Natural killer cell treated with Interleukin-12 subunit alpha and Interleukin-12 subunit beta and Interleukin-15 and Interleukin-18, amount 100 ng/mL, for 72 hours (primary cell): ENCODE results near the gene KMT2A. TPM values are rescaled to one million over a fixed set of nuclear protein-coding genes. Genes with fewer than 3 reads are reported as not detected.
"Not testable (repeated sequence)": the region's sequence is repeated elsewhere in the genome, so short reads cannot be mapped to it uniquely, and the experiment has no call there.

Experiments used
- ATAC-seq, 2 donors: fragments of 150-1000 bp; cut with Tn5 transposase in 1 of 2; sonication (Bioruptor Pico), chemical (Tn5 transposase) in 1 of 2; 2 replicates each; pipeline ENCODE4 v1.10.0; 2021
- DNase-seq: peaks from one replicate; pipeline ENCODE4 v3.0.0; 2022; ENCODE audit warnings: low spot score
- H3K27ac Mint-ChIP-seq, 2 donors: 1 replicate in 1 of 2; 2 replicates in 1 of 2; pipeline ENCODE4 v1.8.0; 2022; ENCODE audit warnings: mixed read lengths in 2 of 2, mild to moderate bottlenecking in 1 of 2, moderate library complexity in 1 of 2
- H3K27me3 Mint-ChIP-seq, 2 donors: 1 replicate in 1 of 2; 2 replicates in 1 of 2; pipeline ENCODE4 v1.8.0; 2022; ENCODE audit warnings: mixed read lengths in 2 of 2
- H3K36me3 Mint-ChIP-seq: one replicate; pipeline ENCODE4 v1.8.0; 2022; ENCODE audit warnings: mixed read lengths
- H3K4me1 Mint-ChIP-seq, 2 donors: 1 replicate in 1 of 2; 2 replicates in 1 of 2; pipeline ENCODE4 v1.8.0; 2022; ENCODE audit warnings: low read depth in 2 of 2, mixed read lengths in 2 of 2, mild to moderate bottlenecking in 1 of 2
- H3K4me3 Mint-ChIP-seq: one replicate; pipeline ENCODE4 v1.8.0; 2022; ENCODE audit warnings: mixed read lengths
- H3K9me3 Mint-ChIP-seq: 2 replicates; pipeline ENCODE4 v1.8.0; 2022; ENCODE audit warnings: mixed read lengths
- total RNA-seq, 2 donors: library from RNA; stranded (reverse); gene quantifications; one replicate each; pipeline ENCODE4 v1.2.3, GENCODE V29; 2022

The KMT2A gene
- total RNA-seq, 2 donors from 2014 or later = 145 to 202 TPM

- no peaks in the 10 kb centered on the region for H3K27me3 Mint-ChIP-seq
- no peak for ATAC-seq
- no peaks in the 10 kb centered on the region for H3K36me3 Mint-ChIP-seq
- no peak overlapping the region for H3K4me3 Mint-ChIP-seq
- H3K27ac Mint-ChIP-seq = no peak overlapping the region
- no peak for DNase-seq
- H3K9me3 Mint-ChIP-seq = no peaks in the 10 kb centered on the region
- H3K4me1 Mint-ChIP-seq = no peaks in the 10 kb centered on the region
These were observed 107.8 kb downstream of the KMT2A start for GRCh38 chr11:118544010-118544646.

DNA sequence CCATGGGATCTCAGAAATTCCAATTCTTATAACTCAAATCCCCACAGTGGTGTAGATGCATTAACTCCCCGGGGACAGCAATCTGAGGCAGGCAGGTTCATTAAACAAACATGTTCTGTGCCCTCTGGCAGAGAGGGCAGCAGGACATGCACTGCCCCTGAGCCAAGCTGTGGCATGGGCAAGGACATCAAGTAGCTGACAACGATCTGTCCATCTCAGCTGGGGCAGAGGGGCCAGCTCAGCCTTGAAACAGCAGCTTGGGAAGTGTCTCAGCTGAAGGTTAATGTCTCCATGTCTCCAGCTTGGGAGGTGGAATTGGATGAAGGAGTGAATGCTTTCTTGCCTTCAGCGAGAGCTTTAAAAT is 108.3 kb downstream of the KMT2A start:
- H3K36me3 Mint-ChIP-seq = no peaks in the 10 kb centered on the region
- no peaks in the 10 kb centered on the region for H3K9me3 Mint-ChIP-seq
- H3K4me3 Mint-ChIP-seq = no peak overlapping the region
- no peaks in the 10 kb centered on the region for H3K27me3 Mint-ChIP-seq
- H3K27ac Mint-ChIP-seq = no peak overlapping the region
- no peaks in the 10 kb centered on the region for H3K4me1 Mint-ChIP-seq
- DNase-seq = no peak
- no peak for ATAC-seq

DNA sequence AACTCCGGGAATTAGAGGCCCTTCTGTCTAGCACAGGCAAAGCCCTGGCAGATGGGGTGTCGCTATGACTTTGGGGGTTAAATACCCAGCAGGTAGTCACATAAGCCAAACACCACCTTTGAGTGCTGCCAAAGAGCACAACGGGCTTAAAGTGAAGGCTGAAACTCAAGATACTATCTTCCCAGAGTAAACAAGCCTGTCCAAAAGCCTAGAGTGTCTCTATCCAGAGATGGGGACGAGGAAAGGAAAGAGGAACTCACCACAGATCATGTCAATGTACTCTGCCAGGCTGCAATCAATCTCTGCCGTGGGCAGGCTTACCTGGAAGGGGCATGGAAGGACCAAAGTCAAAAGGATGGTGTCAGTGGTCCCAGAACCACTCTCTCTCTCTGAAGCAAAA is 109.2 kb downstream of the KMT2A start:
- no peaks in the 10 kb centered on the region for H3K36me3 Mint-ChIP-seq

GRCh38 chr11:118547132-118547531 is 110.8 kb downstream of the KMT2A start:
- DNase-seq (no peak), ATAC-seq (no peak)
- Mint-ChIP-seq H3K4me3 (no peak overlapping the region), H3K27ac (no peak overlapping the region), H3K4me1 (no peaks in the 10 kb centered on the region), H3K27me3 (no peaks in the 10 kb centered on the region), H3K9me3 (no peaks in the 10 kb centered on the region), H3K36me3 (peaks cover 4% of the 10 kb centered on the region)

More for the DNA sequence above, 109.2 kb downstream of the KMT2A start:
- no peak for ATAC-seq
- DNase-seq = no peak
- Mint-ChIP-seq H3K27ac (no peak overlapping the region), H3K4me3 (no peak overlapping the region), H3K27me3 (no peaks in the 10 kb centered on the region), H3K9me3 (no peaks in the 10 kb centered on the region), H3K4me1 (no peaks in the 10 kb centered on the region)

DNA sequence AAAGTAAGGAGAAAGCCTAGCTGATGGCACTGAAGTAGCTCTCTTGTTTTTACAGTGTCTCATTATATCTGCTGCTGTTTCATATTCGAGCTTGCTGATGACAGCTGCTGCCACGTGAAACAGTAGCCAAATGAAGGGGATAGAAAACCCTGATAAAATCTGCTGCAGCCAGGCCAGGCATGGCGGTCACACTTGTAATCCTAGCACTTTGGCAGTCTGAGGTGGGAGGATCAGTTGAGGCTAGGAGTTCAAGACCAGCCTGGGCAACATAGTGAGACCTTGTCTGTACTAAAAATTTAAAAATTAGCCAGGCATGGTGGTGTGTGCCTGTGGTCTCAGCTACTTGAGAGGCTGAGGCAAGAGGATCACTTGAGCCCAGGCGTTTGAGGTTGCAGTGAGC is 116.0 kb downstream of the KMT2A start:
- Mint-ChIP-seq H3K4me1 (no peaks in the 10 kb centered on the region), H3K36me3 (peaks cover 12% of the 10 kb centered on the region), H3K9me3 (no peaks in the 10 kb centered on the region), H3K27me3 (no peaks in the 10 kb centered on the region), H3K27ac (no peak overlapping the region), H3K4me3 (no peak overlapping the region)
- DNase-seq (no peak), ATAC-seq (no peak)

DNA sequence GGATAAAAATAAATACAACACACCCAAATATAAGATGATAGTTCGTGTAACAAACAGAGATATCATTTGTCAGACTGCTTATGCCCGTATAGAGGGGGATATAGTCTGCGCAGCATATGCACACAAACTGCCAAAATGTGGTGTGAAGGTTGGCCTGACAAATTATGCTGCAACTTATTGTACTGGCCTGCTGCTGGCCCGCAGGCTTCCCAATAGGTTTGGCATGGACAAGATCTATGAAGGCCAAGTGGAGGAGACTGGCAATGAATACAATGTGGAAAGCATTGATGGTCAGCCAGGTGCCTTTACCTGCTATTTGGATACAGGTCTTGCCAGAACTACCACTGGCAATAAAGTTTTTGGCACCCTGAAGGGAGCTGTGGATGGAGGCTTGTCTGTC is 124.5 kb downstream of the KMT2A start:
- ATAC-seq = no peak
- Mint-ChIP-seq H3K27ac (no peak overlapping the region), H3K27me3 (no peaks in the 10 kb centered on the region), H3K4me1 (peaks cover 7 to 10% of the 10 kb centered on the region in 2 donors), H3K36me3 (no peaks in the 10 kb centered on the region), H3K4me3 (no peak overlapping the region), H3K9me3 (no peaks in the 10 kb centered on the region)
- no peak for DNase-seq

DNA sequence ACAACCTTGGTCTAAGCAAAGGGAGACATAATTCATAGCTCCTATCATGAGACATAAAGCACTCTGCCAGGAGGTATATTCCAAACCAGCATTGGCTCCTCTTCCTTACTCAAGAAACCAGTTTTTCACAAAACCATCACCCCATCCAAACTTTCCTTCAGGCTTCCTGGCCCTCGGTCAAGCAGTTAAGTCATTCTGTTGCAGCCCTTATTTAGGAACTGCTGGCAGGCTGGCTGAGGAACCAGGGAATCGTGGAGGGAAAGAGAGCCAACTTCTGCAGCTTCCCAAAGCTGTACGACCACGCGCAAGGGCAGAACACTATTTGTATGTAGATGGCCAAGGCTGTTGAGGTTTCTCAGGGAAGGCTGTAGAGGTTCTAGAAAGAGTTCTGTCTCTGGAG is 128.8 kb downstream of the KMT2A start:
- peak overlapping the region in 1 of 2 donors; percentile 92 for H3K27ac Mint-ChIP-seq
- DNase-seq = no peak
- H3K4me1 Mint-ChIP-seq = peaks cover 12 to 15% of the 10 kb centered on the region in 2 donors
- H3K4me3 Mint-ChIP-seq = peak overlapping the region; percentile 87
- no peaks in the 10 kb centered on the region for H3K36me3 Mint-ChIP-seq
- no peaks in the 10 kb centered on the region for H3K27me3 Mint-ChIP-seq
- no peaks in the 10 kb centered on the region for H3K9me3 Mint-ChIP-seq
- no peak for ATAC-seq

- H3K27ac Mint-ChIP-seq = no peak overlapping the region
- ATAC-seq (no peak), DNase-seq (no peak)
- peaks cover 5% of the 10 kb centered on the region for H3K36me3 Mint-ChIP-seq
- no peaks in the 10 kb centered on the region for H3K27me3 Mint-ChIP-seq
- peaks cover 30 to 35% of the 10 kb centered on the region in 2 donors for H3K4me1 Mint-ChIP-seq
- no peaks in the 10 kb centered on the region for H3K9me3 Mint-ChIP-seq
- no peak overlapping the region for H3K4me3 Mint-ChIP-seq
These were observed 133.4 kb downstream of the KMT2A start for GRCh38 chr11:118569670-118570069.

DNA sequence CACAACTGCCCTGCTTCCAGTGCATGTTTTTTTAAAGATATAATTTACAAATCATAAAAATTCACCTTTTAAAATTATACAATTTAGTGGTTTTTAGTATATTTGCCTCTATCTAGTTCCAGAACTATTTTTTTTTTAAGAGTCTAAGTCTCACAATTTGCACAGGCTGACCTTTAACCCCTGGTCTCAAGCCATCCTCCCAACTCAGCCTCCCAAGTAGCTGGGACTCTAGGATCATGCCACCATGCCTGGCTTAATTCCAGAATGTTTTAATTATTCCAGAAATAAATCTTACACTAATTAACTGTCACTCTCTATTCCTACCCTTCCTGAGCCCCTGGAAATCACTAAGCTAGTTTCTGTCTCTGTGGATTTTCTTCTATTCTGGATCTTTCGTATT is 134.5 kb downstream of the KMT2A start:
- Mint-ChIP-seq H3K36me3 (peaks cover 5% of the 10 kb centered on the region), H3K27ac (peak overlapping the region; percentile 85 to 93), H3K4me3 (no peak overlapping the region), H3K27me3 (no peaks in the 10 kb centered on the region), H3K9me3 (no peaks in the 10 kb centered on the region), H3K4me1 (peaks cover 34 to 40% of the 10 kb centered on the region in 2 donors)
- ATAC-seq (no peak), DNase-seq (no peak)

DNA sequence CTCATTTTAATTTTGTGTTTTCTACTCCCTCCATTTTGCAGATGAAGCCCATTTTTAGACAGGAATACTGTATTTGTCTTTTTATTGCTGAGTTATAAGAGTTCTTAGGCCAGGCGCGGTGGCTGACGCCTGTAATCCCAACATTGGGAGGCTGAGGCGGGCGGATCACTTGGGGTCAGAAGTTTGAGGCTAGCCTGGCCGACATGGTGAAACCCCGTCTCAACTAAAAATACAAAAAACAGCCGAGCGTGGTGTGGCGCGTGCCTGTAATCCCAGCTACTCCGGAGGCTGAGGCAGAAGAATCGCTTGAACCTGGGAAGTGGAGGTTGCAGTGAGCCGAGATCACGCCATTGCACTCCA is 135.4 kb downstream of the KMT2A start:
- DNase-seq, H3K9me3 Mint-ChIP-seq, H3K36me3 Mint-ChIP-seq, ATAC-seq, H3K27me3 Mint-ChIP-seq: not testable (repeated sequence)
- H3K27ac Mint-ChIP-seq = peak overlapping the region; percentile 85 to 93
- H3K4me3 Mint-ChIP-seq = peak overlapping the region; percentile 96
- peaks cover 34 to 38% of the 10 kb centered on the region in 2 donors for H3K4me1 Mint-ChIP-seq

DNA sequence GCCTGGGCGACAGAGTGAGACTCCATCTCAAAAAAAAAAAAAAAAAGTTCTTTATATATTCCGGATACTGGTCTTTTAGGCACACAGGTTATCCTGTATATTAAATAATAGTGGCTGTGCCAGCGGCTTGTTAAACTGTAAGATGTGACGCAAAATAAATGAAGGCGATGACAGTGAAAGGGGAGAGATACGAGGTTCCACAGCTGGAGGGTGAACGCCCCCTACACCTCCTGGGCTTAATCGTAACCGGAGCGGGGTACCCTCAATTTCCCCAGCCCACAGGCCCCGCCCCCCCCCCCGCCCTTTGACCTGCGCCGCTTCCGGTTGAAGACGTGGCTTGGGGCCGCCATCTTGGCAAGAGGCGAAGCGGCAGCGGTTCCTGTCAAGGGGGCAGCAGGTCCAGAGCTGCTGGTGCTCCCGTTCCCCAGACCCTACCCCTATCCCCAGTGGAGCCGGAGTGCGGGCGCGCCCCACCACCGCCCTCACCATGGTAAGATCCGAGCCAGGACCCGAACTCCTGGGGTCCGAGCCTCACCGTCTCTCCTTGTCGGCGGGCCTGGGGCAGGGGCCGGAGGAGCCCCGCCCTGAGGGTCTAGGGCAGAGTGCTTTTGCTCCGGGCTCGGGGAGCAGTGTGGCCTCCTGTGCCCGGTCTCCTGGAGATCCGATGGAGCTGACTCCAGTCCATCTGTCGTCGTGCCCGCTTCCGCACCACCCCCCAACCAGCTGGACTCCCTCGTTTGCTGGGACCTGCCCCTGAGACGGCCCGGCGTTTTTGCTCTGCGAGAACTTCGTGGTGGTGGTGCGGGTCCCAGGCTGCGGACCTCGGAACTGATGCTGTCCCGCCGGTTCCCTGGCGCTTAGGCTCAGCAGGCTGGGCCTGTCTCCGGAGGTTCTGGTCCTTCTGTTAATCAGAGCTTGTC is 136.0 kb downstream of the KMT2A start, which contains the start of gene ARCN1:
Gene ARCN1 (plus strand): TSS at position 349 of the 920 bp plus-strand sequence. CDS start 139 bp downstream, at position 488.
- H3K36me3 Mint-ChIP-seq = peaks cover 5% of the 10 kb centered on the region
- DNase-seq (peak; percentile 82), ATAC-seq (peak; percentile 87 to 93)
- no peaks in the 10 kb centered on the region for H3K9me3 Mint-ChIP-seq
- H3K27ac Mint-ChIP-seq = peak within 1 kb of the TSS; percentile 85 to 93
- H3K4me3 Mint-ChIP-seq = peak within 1 kb of the TSS; percentile 96
- peaks cover 37 to 40% of the 10 kb centered on the region in 2 donors for H3K4me1 Mint-ChIP-seq
- H3K27me3 Mint-ChIP-seq = no peaks in the 10 kb centered on the region

DNA sequence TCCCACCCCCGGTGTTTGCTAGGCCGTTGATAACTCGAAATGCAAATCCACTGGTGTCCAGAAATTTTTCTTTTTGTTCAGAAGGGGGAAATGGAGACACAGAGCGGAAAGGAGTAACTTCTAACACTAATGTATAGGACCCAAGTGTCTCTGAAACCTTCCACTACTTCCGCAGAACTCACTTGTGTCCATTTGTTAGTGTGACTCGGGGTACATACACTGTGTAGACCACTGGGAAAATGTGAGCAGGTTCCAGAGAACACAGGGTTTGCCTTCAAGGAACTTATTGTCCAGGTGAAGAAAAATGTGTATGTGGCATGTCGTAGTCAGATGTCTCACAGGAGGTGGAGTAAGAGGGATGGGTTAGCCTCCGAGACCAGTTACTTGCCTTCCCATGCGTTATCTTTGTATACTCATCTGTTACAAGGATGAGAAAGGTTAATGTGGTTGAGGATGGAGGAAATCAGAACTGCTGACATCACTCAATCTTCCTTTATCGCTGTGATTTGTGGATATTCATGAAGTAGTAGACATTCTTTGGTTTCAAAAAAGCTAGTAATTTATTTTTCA is 136.8 kb downstream of the KMT2A start:
- peak overlapping the region; percentile 96 for H3K4me3 Mint-ChIP-seq
- peaks cover 5% of the 10 kb centered on the region for H3K36me3 Mint-ChIP-seq
- H3K27me3 Mint-ChIP-seq = no peaks in the 10 kb centered on the region
- peak overlapping the region; percentile 85 to 93 for H3K27ac Mint-ChIP-seq
- DNase-seq (no peak), ATAC-seq (peak; percentile 21 to 61)
- H3K4me1 Mint-ChIP-seq = peaks cover 40 to 45% of the 10 kb centered on the region in 2 donors
- H3K9me3 Mint-ChIP-seq = no peaks in the 10 kb centered on the region

DNA sequence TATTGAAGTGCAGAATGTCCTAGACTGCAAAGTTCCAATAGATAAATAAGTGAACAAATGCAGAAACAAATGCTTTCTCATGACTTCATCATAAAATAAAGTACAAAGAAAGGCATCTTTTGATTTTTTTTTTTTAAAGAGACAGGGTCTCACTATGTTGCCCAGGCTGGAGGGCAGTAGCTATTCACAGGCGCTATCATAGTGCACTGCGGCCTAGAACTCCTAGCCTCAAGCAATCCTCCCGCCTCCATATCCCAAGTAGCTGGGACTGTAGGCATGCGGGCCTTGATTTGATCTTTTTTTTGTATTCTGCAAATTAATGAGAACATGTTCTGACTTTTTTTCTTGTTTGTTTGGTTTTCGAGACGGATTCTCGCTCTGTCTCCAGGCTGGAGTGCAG is 138.3 kb downstream of the KMT2A start:
- H3K4me1 Mint-ChIP-seq = peaks cover 43 to 45% of the 10 kb centered on the region in 2 donors
- peaks cover 5% of the 10 kb centered on the region for H3K36me3 Mint-ChIP-seq
- peak overlapping the region; percentile 61 for H3K4me3 Mint-ChIP-seq
- H3K27me3 Mint-ChIP-seq = no peaks in the 10 kb centered on the region
- no peaks in the 10 kb centered on the region for H3K9me3 Mint-ChIP-seq
- DNase-seq (no peak), ATAC-seq (no peak)
- peak overlapping the region in 1 of 2 donors; percentile 41 for H3K27ac Mint-ChIP-seq
